Activated T-helper 1 cell treated with Interleukin-2 at 50 U/mL for 16 hours (primary cell): ENCODE data around the gene SUGT1.

Source experiments
- DNase-seq: peaks from one replicate; pipeline ENCODE4 v3.0.0-alpha.2; 2020; ENCODE audit warnings: low read depth

Gene SUGT1

GRCh38 chr13:52737965-52738364 lies 85.3 kb downstream of the SUGT1 start:
- no peak for DNase-seq

GRCh38 chr13:52738719-52739467 lies 86.3 kb downstream of the SUGT1 start:
- no peak for DNase-seq

- DNase-seq = no peak
Measured at GRCh38 chr13:52739468-52740071, 86.9 kb downstream of the SUGT1 start, which contains the start of gene CNMD. Gene CNMD (minus strand): TSS chr13:52739820. CDS start chr13:52739701, 119 bp downstream.

- no peak for DNase-seq
Measured at GRCh38 chr13:52743569-52743968, 90.9 kb downstream of the SUGT1 start.

- DNase-seq = no peak
Measured at GRCh38 chr13:52743988-52744387, 91.4 kb downstream of the SUGT1 start.

GRCh38 chr13:52744842-52745375 lies 92.3 kb downstream of the SUGT1 start:
- DNase-seq = no peak

GRCh38 chr13:52746141-52746540 lies 93.5 kb downstream of the SUGT1 start:
- no peak for DNase-seq

GRCh38 chr13:52749419-52749818 lies 96.8 kb downstream of the SUGT1 start:
- DNase-seq = no peak
